Measurements from ENCODE around the gene KRTAP6-1.

Gene KRTAP6-1

GRCh38 chr21:30590297-30590696, 23.4 kb downstream of the KRTAP6-1 start, which contains the start of gene KRTAP22-2:
Gene KRTAP22-2 (minus strand): TSS chr21:30590397.
- no peak for DNase-seq (ENCODE audit: insufficient read length, low spot score)
- TF ChIP-seq POLR2AphosphoS5 (IDR thresholded peaks at IDR 0.05; ENCODE audit: low read depth, low read length) (no peak), PAX5 (IDR thresholded peaks at IDR 0.05; ENCODE audit: insufficient read depth, low read length, severe bottlenecking) (no peak), POU2F2 (IDR thresholded peaks at IDR 0.05; ENCODE audit: low read depth, low read length) (no peak), TAF1 (IDR thresholded peaks at IDR 0.05; ENCODE audit: low read depth, low read length) (no peak), SPI1 (IDR thresholded peaks at IDR 0.05; ENCODE audit: low read depth, low read length) (no peak), POLR2A (IDR thresholded peaks at IDR 0.05; ENCODE audit: low read depth, low read length) (no peak)
- FAIRE-seq: no peak

GRCh38 chr21:30582870-30583269, 30.9 kb downstream of the KRTAP6-1 start:
- no peak for FAIRE-seq
- no peak for DNase-seq (ENCODE audit: insufficient read length, low spot score)
- TF ChIP-seq SPI1 (IDR thresholded peaks at IDR 0.05; ENCODE audit: low read depth, low read length): no peak
- TF ChIP-seq POLR2AphosphoS5 (IDR thresholded peaks at IDR 0.05; ENCODE audit: low read depth, low read length): no peak
- no peak for TF ChIP-seq PAX5 (IDR thresholded peaks at IDR 0.05; ENCODE audit: insufficient read depth, low read length, severe bottlenecking)
- TF ChIP-seq POLR2A (IDR thresholded peaks at IDR 0.05; ENCODE audit: low read depth, low read length): no peak
- TF ChIP-seq TAF1 (IDR thresholded peaks at IDR 0.05; ENCODE audit: low read depth, low read length): no peak
- TF ChIP-seq POU2F2 (IDR thresholded peaks at IDR 0.05; ENCODE audit: low read depth, low read length): no peak

- DNase-seq (ENCODE audit: insufficient read length, low spot score) (no peak), FAIRE-seq (no peak)
- TF ChIP-seq PAX5 (IDR thresholded peaks at IDR 0.05; ENCODE audit: insufficient read depth, low read length, severe bottlenecking) (no peak), SPI1 (IDR thresholded peaks at IDR 0.05; ENCODE audit: low read depth, low read length) (no peak), POU2F2 (IDR thresholded peaks at IDR 0.05; ENCODE audit: low read depth, low read length) (no peak), TAF1 (IDR thresholded peaks at IDR 0.05; ENCODE audit: low read depth, low read length) (no peak), POLR2A (IDR thresholded peaks at IDR 0.05; ENCODE audit: low read depth, low read length) (no peak), POLR2AphosphoS5 (IDR thresholded peaks at IDR 0.05; ENCODE audit: low read depth, low read length) (no peak)
Measured at GRCh38 chr21:30580132-30580531, 33.6 kb downstream of the KRTAP6-1 start.

- DNase-seq (ENCODE audit: insufficient read length, low spot score): no peak
- no peak for FAIRE-seq
Measured at GRCh38 chr21:30579346-30579745, 34.4 kb downstream of the KRTAP6-1 start.

GRCh38 chr21:30577766-30578165, 36.0 kb downstream of the KRTAP6-1 start:
- DNase-seq (ENCODE audit: insufficient read length, low spot score) (no peak), FAIRE-seq (no peak)
- TF ChIP-seq TAF1 (IDR thresholded peaks at IDR 0.05; ENCODE audit: low read depth, low read length) (no peak), POU2F2 (IDR thresholded peaks at IDR 0.05; ENCODE audit: low read depth, low read length) (no peak), POLR2A (IDR thresholded peaks at IDR 0.05; ENCODE audit: low read depth, low read length) (no peak), POLR2AphosphoS5 (IDR thresholded peaks at IDR 0.05; ENCODE audit: low read depth, low read length) (no peak), PAX5 (IDR thresholded peaks at IDR 0.05; ENCODE audit: insufficient read depth, low read length, severe bottlenecking) (no peak), SPI1 (IDR thresholded peaks at IDR 0.05; ENCODE audit: low read depth, low read length) (no peak)

More at GRCh38 chr21:30579346-30579745, 34.4 kb downstream of the KRTAP6-1 start:
- no peak for TF ChIP-seq SPI1 (IDR thresholded peaks at IDR 0.05; ENCODE audit: low read depth, low read length)
- TF ChIP-seq POLR2AphosphoS5 (IDR thresholded peaks at IDR 0.05; ENCODE audit: low read depth, low read length): no peak
- no peak for TF ChIP-seq PAX5 (IDR thresholded peaks at IDR 0.05; ENCODE audit: insufficient read depth, low read length, severe bottlenecking)
- no peak for TF ChIP-seq POU2F2 (IDR thresholded peaks at IDR 0.05; ENCODE audit: low read depth, low read length)
- TF ChIP-seq POLR2A (IDR thresholded peaks at IDR 0.05; ENCODE audit: low read depth, low read length): no peak
- no peak for TF ChIP-seq TAF1 (IDR thresholded peaks at IDR 0.05; ENCODE audit: low read depth, low read length)

- TF ChIP-seq SPI1 (IDR thresholded peaks at IDR 0.05; ENCODE audit: low read depth, low read length) (no peak), POLR2A (IDR thresholded peaks at IDR 0.05; ENCODE audit: low read depth, low read length) (no peak), POU2F2 (IDR thresholded peaks at IDR 0.05; ENCODE audit: low read depth, low read length) (no peak), TAF1 (IDR thresholded peaks at IDR 0.05; ENCODE audit: low read depth, low read length) (no peak), PAX5 (IDR thresholded peaks at IDR 0.05; ENCODE audit: insufficient read depth, low read length, severe bottlenecking) (no peak), POLR2AphosphoS5 (IDR thresholded peaks at IDR 0.05; ENCODE audit: low read depth, low read length) (no peak)
- DNase-seq (ENCODE audit: insufficient read length, low spot score) (no peak), FAIRE-seq (no peak)
Measured at GRCh38 chr21:30567617-30568016, 46.1 kb downstream of the KRTAP6-1 start.

DNA sequence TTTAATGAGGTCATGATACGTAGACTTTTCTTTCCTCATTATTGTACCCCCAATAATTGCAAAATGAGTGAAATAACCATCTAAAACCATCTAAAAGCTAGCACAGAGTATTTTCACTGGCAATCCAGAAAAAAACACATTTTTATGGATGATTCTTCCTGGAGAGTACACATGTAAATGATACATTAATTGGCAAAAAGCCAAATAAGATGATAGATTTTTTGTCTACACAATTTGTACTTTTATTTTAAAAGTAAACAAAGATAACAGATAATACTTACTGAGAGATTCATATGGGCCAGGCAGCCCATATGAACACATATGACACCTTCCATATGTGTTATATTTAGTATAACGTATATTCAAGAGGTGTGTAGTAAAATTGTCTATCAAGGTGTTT, 50.1 kb downstream of the KRTAP6-1 start:
- TF ChIP-seq POLR2A (IDR thresholded peaks at IDR 0.05; ENCODE audit: low read depth, low read length) (no peak), POU2F2 (IDR thresholded peaks at IDR 0.05; ENCODE audit: low read depth, low read length) (no peak), PAX5 (IDR thresholded peaks at IDR 0.05; ENCODE audit: insufficient read depth, low read length, severe bottlenecking) (no peak), SPI1 (IDR thresholded peaks at IDR 0.05; ENCODE audit: low read depth, low read length) (no peak), POLR2AphosphoS5 (IDR thresholded peaks at IDR 0.05; ENCODE audit: low read depth, low read length) (no peak), TAF1 (IDR thresholded peaks at IDR 0.05; ENCODE audit: low read depth, low read length) (no peak)
- DNase-seq (ENCODE audit: insufficient read length, low spot score) (no peak), FAIRE-seq (no peak)

Data from GM12891 (cell line).